Stimulated activated CD4-positive, alpha-beta T cell treated with anti-CD3 and anti-CD28 coated beads, Interleukin-2, amount 100 ng/mL, for 48 hours (primary cell): Measurements from ENCODE around the gene NBL1.

Experiments
- DNase-seq, 2 donors: peaks; one replicate each; pipeline ENCODE4 v3.0.0-alpha.2; 2020

Gene NBL1

DNA sequence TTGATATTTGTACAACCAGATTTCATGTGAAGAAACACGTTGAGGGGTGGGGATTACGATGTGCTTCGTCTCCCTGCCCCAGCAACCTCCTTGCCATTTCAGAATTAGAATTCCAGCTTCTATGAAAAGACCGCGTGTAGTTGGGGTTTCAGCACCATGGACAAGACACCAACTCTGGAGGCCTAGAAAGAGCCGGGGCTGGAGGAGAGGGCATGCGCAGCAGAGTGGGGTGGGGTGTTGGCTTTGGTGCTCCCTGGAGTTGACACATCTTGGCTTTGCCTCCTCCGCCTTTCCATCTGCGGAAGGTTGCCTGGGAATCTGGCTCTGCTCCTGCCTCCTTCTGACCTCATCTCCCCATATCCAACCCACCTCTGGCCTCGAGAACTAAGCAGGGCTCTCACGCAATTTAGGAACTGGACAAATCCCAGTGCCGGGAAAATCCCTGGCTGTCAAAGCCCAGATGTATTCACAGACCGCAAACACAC is 32.4 kb downstream of the NBL1 start:
- DNase-seq: no peak

DNA sequence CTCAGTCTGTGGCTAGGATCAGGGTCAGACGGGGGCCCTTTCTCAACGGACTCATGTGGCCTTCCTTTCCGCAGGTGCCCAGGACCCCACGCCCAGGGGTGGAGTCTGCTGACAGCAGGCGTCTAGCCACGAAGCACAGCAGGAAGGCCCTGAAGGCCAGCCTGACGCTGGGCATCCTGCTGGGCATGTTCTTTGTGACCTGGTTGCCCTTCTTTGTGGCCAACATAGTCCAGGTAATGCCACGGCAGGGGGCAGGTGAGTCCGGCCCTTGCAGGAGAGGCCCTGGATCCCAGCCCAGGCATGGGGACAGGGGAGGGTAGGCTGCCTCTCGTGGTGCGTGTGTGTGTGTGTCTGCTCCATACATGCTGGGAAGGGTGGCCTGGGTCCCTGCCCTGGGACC is 34.4 kb downstream of the NBL1 start:
- DNase-seq: no peak

DNA sequence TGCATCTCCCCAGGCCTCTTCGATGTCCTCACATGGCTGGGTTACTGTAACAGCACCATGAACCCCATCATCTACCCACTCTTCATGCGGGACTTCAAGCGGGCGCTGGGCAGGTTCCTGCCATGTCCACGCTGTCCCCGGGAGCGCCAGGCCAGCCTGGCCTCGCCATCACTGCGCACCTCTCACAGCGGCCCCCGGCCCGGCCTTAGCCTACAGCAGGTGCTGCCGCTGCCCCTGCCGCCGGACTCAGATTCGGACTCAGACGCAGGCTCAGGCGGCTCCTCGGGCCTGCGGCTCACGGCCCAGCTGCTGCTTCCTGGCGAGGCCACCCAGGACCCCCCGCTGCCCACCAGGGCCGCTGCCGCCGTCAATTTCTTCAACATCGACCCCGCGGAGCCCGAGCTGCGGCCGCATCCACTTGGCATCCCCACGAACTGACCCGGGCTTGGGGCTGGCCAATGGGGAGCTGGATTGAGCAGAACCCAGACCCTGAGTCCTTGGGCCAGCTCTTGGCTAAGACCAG is 34.9 kb downstream of the NBL1 start:
- no peak for DNase-seq

DNA sequence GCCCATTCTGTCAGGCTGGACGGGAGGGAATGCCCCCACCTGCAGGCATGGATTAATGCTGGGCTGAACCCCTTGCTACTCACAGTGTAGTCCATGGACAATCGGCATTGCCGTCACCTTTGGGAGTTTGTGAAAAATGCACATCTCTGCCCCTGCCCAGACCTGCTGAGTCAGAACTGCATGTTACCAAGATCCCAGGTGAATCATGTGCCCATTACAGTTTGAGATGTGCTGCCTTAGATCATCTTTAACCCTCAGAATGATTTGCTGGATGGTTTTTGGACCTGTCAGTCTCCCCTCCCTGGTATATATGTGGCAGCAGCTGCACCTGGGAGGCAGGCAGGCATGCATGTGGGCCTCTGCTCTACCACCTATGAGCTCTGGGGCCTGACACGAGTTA is 35.6 kb downstream of the NBL1 start:
- DNase-seq: no peak

DNA sequence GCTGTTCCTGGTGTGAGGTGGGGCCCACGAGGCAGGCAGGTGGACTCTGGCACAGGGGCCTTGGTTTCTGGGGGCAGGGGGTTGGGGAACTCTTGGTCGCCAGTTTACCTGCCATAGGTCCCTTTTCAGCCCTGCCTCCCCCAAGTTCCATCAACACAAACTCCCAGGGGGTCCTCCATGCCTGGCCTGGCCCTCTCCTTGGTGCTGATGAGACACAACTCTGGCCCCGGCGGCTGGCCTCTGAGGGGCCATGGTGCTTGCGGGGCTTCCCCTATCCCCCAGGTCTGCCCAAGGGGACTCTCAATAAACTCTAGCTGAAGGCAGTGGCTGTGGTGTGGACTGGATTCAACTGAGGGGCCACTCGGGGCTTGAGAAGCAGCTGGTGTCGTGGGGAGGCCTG is 36.5 kb downstream of the NBL1 start:
- no peak for DNase-seq

DNA sequence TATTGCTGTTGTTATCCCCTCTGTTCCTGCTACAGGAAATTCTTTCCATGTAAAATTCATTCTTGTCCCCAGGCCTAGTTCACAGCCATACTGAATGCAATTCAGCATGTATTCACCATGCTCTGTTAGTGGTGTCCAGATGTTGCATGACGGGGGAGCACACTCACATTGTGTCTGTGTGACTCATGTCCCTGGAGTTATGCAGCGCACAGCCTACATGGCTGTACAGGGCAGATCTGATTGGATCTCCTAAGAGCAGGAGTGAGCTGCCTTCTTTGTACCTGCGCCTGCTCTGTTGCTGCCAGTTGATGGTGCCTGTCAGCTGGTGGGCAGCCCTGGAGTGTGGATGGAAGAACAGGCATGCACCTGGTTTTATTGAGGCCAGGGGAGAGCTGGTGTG is 38.1 kb downstream of the NBL1 start:
- no peak for DNase-seq

DNA sequence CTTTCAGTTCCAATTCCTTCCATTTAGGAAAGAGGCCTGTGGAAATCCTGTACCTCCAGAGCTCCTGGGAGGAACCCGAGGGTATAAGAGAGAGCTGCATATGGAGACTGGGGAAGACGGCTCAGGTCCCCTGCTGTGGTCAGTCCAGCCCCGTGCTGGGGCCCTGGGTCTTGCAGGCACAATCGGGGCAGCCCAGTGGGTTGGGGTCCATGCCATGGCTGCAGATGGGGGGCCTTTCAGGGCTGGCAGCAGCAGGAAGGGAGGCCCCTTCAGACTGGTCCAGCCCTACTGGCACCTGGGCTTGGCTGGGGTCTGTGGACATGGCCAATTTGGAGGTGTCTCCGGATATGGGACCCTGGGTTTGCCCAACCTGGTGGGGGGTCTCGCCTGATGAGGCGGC is 38.8 kb downstream of the NBL1 start:
- no peak for DNase-seq

DNA sequence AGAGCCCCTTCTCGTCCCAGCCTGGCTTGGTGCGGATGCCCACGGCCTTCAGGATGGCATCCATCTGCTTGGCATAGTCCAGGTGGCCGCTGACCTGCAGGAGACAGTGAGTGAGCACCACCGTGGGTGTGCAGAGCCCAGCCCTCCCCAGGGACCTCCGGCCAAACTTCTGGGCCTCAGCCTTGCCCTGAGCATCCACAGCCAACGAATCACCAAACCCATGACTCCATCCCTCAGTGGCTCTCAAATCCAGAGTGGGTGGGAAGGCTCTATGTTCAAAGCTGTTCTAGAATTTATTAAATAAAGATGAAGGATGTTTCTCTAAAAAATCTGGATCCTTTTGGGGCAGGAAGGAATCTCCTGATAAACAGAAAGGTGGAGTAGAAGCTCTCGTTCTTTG is 39.2 kb downstream of the NBL1 start:
- DNase-seq: no peak

DNA sequence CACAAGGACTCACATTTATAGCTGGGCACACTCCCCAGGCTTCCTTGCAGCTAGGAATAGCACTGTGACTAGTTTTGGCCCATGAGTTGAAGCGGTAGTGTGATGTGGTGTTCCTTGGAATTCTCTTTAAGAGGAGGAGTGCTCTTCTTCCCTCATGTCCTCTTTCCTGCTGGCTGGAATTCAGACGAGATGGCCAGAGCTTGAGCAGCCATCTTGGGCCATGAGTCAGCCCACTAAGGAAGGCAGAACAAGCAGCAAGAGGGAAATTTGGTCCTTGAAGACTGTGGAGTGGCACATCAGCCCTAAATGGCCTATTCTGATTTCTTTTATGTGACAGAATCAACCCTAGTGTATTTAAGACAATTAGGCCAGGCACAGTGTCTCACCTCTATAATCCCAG is 40.6 kb downstream of the NBL1 start:
- DNase-seq: no peak

DNA sequence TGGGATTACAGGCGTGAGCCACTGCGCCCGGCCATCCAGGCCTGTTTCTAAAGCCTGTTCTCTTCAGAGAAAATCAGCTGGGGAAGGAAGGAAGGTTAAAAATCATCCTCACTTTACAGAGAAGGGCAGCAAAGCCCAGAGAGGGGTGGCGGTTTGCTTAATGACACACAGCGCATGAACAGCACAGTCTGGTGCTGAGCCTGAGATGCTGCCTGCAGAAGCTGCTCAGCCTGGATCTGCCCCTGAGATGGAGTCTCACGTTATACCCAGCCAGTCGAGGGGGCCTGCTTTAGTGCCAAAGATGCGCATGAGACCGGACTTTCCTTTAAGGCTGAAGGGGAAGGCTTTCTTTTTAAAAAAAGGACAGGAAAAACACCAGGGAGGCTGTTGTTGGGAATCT is 41.9 kb downstream of the NBL1 start:
- DNase-seq: no peak

DNA sequence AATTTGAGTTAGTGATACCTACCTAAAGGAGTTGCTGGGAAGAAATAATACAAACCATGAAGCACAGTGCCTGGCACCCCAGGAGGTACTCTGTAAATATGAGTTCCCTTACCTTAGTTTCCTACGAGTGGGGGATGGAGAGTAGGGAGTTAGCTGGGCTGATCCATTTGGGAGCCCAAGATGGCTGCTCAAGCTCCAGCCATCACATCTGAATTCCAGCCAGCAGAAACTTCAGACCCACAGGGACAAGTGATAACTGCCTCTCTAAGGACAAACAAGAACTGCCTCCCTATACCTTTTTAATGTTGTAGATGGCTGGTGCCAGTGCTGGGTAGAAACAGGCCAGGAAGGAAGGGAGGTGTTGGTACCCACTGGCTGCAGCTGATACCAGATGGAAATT is 43.3 kb downstream of the NBL1 start:
- DNase-seq: no peak

DNA sequence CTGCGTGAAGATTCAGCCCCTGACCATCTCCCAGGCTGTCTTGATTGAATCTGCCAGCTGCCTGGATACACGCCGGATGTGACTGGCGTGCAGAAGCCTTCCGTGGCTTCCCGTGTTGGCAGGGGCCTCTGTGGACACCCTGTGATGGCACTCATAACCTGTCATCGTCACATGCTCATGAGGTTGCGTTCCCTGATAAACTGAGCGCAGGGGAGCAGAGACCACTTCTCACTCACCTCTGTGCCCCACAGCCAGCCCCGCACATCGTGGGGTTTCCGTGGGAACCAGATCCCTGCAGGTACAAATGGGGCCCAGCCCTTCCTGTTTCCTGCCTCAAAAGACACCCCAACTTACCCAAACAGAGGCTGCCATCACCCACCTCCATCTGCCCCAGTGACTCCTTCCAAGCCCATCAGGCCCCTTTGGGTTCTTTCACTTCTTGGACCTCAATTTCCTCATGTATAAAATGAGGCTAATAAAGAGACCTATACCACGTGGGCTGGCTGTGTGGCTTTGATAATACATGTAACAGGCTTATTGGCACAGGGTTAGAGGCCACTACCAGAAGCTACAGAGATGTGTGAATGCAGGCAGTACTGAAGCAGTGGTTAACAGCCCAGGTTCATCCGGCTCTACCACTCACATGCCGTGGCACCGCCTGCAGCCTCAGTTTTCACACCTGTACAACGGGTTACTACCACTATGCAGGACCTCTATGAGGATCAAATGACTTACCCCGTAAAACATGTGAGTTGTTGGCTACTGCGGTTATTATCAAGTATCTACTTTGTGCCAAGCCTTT is 44.1 kb downstream of the NBL1 start:
- DNase-seq: no peak

DNA sequence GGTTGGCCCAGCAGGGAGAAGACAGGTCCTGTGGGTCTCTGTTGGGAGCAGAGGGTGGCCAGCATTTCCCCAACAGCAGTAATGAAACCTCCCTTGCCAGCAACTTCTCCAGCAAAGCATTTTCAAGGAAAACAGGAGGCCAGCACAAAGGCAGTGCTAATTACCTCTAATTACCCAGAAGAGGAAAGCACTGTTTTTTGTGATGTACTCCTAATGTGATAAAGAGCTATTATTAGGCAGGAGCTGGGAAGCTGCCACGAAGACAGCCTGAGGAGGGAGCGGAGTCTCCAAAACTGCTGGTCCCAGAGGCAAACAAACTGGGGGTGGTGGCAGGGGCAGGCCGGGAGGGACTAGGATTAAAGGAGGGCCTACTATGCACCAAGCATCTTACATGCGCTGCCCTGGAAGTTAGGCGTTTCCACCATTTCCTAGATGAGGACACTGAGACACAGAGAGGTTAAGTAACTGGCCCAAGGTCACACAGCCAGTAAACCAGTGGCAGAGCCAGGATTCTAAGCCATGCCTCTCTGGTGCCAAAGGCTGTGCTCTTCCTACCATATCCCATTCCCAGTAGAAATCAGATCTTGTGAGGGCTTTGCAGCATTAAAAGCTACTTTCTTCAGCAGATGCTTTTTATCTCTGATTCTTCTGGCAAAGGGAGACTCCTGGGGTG is 45.1 kb downstream of the NBL1 start:
- DNase-seq: no peak

DNA sequence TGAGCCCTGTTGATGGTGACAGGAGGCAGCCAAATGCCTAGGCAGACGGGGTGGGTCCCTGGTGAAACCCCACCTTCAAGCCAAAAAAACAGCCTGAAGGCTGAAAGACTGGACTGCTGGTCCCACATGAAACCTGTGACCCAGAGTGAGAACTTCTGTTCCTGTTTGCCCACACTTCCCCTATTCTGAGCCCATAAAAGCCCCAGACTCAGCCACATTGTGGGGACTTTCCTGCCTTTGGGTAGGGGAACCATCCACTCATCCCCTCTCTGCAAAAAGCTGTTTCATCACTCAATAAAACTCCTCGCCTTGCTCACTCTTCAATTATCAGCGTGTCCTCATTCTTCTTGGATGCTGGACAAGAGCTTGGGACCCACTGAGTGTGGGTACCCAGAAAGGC is 45.7 kb downstream of the NBL1 start:
- DNase-seq: no peak

DNA sequence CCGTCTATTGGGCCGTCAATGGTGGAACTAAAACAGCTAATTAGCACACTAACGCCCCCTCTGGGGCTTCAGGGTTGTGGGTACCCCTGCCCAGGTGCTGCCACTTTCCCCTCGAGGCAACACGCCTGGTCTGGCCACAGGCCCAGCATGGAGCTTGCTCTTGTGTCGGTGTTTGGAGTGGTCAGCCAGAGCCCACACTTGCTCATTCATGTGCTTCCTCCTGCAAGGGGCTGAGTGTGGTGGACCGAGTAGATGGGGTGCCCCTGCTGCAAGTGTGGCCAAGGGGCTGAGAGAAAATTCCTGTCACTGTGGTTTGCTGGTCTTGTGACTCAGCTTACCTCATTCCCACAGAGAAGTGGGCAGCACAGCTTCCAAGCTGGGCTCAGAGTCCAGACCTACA is 46.2 kb downstream of the NBL1 start:
- no peak for DNase-seq

DNA sequence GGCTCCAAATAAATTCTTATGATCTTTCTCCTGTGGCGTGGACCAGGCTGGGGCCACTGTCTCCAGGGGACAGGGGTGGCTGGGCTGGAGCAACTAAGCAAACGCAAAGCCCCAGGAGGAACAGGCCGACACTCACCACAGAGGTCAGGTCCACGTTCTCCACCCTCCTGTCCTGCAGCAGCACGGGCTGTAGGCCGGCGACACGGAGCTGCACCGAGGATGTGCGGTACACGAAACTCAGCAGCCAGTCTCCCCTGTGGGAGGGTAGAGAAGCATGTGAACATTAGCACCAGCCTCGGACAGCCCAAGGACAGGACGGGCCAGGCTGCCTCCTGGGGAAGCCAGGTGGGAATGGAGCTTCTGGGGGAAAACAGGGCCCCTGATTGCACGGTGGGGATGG is 50.2 kb downstream of the NBL1 start:
- DNase-seq: no peak

DNA sequence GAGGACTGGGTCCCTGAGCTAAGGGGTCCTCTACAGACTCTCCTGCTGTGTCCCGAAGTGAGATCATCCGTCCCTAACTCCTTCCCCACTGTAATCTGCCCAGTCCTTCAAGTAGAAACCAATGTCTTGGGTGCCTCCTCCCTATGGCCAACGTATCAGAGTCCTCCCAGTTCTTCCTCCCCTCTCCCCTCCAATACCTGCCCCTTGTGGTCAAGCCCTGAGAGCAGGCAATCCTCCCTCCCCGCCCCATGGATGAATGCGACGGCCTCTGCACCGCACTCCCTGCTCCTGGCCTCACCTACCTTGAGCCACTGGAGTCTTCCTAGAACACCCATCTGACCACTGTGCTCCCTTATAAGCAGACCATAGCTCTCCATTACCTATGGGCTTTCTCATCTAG is 51.7 kb downstream of the NBL1 start:
- no peak for DNase-seq

DNA sequence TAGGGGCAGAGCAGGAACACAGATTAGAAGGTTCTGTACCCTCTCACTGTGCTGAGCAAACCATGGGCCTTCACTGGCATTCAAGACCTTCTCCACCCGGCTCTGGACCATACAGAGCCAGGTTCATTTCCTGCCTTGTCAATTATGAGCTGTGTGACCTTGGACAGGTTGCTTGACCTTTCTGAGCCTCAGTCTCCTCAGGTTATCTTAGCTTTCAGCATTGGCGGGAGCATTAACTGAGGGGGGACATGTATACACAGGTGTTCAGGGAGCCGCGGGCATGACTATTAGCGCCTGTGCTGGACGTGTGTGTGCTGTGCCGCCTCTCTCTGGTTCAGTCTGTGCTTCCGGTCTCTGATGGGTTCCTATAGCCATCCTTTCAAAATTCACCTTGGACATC is 52.7 kb downstream of the NBL1 start:
- no peak for DNase-seq

DNA sequence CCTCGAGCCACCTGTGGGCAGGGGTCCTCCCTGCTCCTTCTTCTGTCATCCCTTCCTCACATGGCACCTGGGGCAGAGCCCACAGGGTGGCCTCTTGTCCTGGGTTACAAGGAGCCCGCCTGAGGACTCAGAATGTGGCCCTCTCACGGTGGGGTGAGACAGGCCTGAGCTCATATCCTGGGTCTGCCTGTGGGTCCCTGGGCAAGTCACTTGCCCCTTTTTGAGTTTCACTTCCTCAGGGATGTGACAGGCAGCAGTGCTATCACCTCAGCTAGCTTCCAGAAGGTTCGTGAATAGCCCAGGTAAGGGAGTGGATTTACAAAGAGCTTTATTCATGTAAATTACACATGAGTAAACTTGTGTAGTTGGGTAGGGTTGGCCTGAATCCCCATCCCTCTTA is 54.1 kb downstream of the NBL1 start:
- no peak for DNase-seq

DNA sequence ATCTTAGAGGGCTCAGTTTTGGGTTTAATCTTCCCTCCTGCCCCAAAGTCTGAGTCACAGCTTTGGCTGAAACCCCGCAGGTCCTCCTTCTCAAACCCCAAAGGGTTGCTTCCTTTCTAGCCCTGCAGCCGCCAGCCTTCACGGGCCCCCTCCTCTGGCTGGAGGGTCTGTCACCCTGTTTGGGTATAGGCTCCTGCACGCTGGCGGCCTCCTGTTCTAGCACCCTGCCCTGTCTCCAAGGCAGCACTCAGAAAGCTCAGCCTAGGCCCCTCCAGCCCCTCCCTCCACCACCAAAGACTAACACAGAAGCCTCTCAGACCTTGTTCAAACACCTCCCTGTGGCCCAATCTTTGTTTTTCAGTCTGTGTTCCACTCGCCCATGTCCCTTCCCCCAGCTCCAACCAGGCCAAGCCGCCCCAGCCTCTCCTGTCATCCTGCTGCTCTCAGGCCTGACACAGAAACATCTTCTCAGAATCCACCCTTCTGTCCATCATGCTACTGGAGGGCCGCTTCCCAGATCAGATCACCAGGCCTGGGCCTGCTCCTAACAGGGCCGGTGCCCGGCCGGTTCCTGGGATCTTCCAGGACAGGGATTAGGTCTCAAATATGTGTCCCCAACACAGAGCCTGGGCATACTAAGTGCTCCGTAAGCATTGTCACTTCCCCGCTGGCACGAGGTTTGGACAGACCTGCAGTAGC is 56.1 kb downstream of the NBL1 start:
- no peak for DNase-seq

DNA sequence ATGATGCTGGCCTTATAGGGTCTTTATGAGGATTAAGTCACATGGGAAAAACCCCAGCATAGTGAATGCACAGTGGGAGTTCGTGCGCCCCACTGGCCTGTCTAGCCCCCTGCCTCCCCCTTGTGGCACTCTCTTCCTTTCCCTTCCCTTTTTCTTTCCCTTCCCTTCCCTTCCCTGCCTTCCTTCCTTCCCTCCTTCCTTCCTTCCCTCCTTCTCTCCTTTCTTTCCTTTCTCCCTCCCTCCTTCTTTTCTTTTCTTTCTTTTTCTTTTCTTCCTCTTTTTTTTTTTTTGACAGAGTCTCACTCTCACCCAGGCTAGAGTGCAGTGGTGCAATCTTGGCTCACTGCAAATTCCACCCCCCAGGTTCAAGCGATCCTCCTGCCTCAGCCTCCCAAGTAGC is 59.2 kb downstream of the NBL1 start:
- DNase-seq: no peak

DNA sequence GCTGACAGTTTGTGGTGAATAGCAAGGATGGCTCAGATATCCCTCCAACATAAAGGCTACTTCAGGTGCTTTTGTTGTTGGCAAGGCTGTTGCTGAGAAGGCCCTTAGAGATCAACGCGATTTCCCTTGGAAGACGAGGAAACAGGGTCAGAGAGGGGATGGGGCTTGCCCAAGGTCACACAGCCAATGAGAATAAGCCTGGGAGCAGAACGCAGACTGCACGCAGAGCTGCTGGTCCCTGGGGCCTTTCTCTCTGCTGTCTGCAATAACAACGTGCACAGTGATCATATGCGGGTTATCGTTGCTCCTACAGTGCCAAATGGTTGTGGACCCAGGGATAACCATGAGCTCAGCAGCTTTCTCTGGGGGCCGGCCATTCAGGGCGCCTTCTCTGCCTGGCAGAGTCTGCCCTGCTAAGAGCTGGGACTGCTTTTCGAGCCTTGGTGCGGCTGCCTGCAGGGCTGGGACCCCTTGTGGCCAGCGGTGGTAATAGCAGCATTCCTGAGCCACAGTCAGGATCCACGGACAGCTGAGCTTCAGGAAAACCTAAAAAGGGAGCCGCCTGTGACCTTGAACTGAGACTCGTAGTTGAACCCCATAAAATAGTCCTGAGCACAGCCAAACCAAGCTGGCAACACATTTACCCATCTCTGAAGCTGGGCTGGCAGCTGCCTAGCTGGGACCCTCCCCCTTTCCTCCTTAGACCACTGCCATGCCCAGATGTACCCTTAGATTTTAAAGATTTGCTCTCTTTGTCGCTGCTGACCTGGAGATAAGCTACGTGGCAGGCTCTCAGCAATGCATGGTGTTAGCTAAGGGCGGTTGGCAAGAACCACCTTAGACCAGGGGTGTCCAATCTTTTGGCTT is 60.4 kb downstream of the NBL1 start:
- peak; percentile 56 to 62 for DNase-seq

DNA sequence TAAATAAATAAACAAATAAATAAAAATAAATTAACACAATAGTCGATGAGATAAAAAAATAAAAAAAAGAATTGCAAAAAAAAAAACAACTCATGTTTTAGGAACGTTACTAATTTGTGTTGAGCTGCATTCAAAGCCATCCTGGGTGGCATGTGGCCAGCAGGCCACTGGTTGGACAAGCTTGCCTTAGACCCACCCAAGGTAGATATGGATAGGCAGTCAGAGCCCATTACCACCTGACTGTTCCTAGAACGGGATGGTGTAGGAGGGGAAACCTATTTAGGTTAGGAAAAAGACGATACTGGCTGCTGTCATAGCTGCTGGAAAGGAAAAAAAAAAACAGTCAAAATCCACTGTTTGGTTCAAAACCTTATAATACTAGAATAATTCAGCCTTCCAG is 61.4 kb downstream of the NBL1 start:
- no peak for DNase-seq
